OCI-LY1 (cell line): ENCODE measurements around the gene PER2.
"Not testable (repeated sequence)": the region's sequence is repeated elsewhere in the genome, so short reads cannot be mapped to it uniquely, and the experiment has no call there.

Source experiments
- H2AFZ ChIP-seq: fragments of 200-600 bp; sonication (generic), shearing (Covaris generic); 2 replicates; pipeline ENCODE4 v1.6.0; 2014; ENCODE audit warnings: antibody characterized with exemption, mild to moderate bottlenecking, low read length
- H3F3A ChIP-seq: fragments of 200-600 bp; sonication (generic), shearing (Covaris generic); 2 replicates; pipeline ENCODE4 v1.6.0; 2014; ENCODE audit warnings: mild to moderate bottlenecking, antibody characterized with exemption, low read length, moderate library complexity; ENCODE audit not compliant: insufficient read depth
- H3K27ac ChIP-seq: fragments of 200-600 bp; sonication (generic); 2 replicates; pipeline ENCODE4 v1.5.1; 2014; ENCODE audit warnings: low read length, mixed run types, mild to moderate bottlenecking, low read depth; ENCODE audit not compliant: poor library complexity, severe bottlenecking
- H3K27me3 ChIP-seq: fragments of 200-600 bp; sonication (generic); 2 replicates; pipeline ENCODE4 v1.6.0; 2014; ENCODE audit warnings: antibody characterized with exemption, mild to moderate bottlenecking, low read length, moderate library complexity; ENCODE audit not compliant: insufficient read depth
- H3K36me3 ChIP-seq: fragments of 200-600 bp; sonication (generic); 2 replicates; pipeline ENCODE4 v1.6.1; 2014; ENCODE audit warnings: mild to moderate bottlenecking, antibody characterized with exemption, low read length, moderate library complexity, mixed read lengths; ENCODE audit not compliant: insufficient read depth
- H3K4me1 ChIP-seq: fragments of 200-600 bp; sonication (generic); 2 replicates; pipeline ENCODE4 v1.5.1; 2014; ENCODE audit warnings: mild to moderate bottlenecking, low read length, moderate library complexity; ENCODE audit not compliant: insufficient read depth, severe bottlenecking
- H3K4me2 ChIP-seq: fragments of 200-600 bp; sonication (generic), shearing (Covaris generic); 2 replicates; pipeline ENCODE4 v1.6.1; 2014; ENCODE audit warnings: low read length
- H3K4me3 ChIP-seq: fragments of 200-600 bp; sonication (generic); 2 replicates; pipeline ENCODE4 v1.5.1; 2014; ENCODE audit warnings: low read length, low read depth, mild to moderate bottlenecking, mixed read lengths; ENCODE audit not compliant: poor library complexity, severe bottlenecking
- H3K79me2 ChIP-seq: fragments of 200-600 bp; shearing (Covaris generic); 2 replicates; pipeline ENCODE4 v1.6.1; 2016; ENCODE audit warnings: mixed run types, low read length, mixed read lengths; ENCODE audit not compliant: insufficient read depth
- H3K9ac ChIP-seq: fragments of 200-600 bp; sonication (generic), shearing (Covaris generic); 2 replicates; pipeline ENCODE4 v1.6.1; 2014; ENCODE audit warnings: mild to moderate bottlenecking, low read length, mixed read lengths
- H3K9me2 ChIP-seq: fragments of 200-600 bp; sonication (generic), shearing (Covaris generic); 2 replicates; pipeline ENCODE4 v1.6.1; 2014; ENCODE audit warnings: low read depth, mild to moderate bottlenecking, low read length, mixed read lengths
- H3K9me3 ChIP-seq: fragments of 200-600 bp; shearing (Covaris generic); 2 replicates; pipeline ENCODE4 v1.6.1; 2014; ENCODE audit warnings: low read length, mixed read lengths
- H4K20me1 ChIP-seq: fragments of 200-600 bp; sonication (generic), shearing (Covaris generic); 2 replicates; pipeline ENCODE4 v1.6.0; 2016; ENCODE audit warnings: mild to moderate bottlenecking, low read length; ENCODE audit not compliant: insufficient read depth
- CTCF ChIP-seq: fragments of 200-600 bp; sonication (generic), shearing (Covaris generic); IDR thresholded peaks from 2 replicates; pipeline ENCODE4 v1.5.1; 2017; ENCODE audit warnings: mild to moderate bottlenecking, antibody characterized with exemption, low read length, moderate library complexity, mixed read lengths
- EZH2 ChIP-seq: fragments of 200-600 bp; sonication (generic), shearing (Covaris generic); IDR thresholded peaks from 2 replicates; pipeline ENCODE4 v1.8.0; 2017; ENCODE audit warnings: borderline replicate concordance, mixed run types, mild to moderate bottlenecking, antibody characterized with exemption, low read length, moderate library complexity, mixed read lengths

Gene PER2

GRCh38 chr2:238336151-238336550 is 47.7 kb upstream of the PER2 start:
- Histone ChIP-seq H2AFZ (no peak overlapping the region), H3K36me3 (no peaks in the 10 kb centered on the region), H3K4me3 (no peak overlapping the region), H3K9me2 (no peaks in the 10 kb centered on the region), H3F3A (no peaks in the 10 kb centered on the region), H3K79me2 (no peaks in the 10 kb centered on the region), H3K4me2 (no peak overlapping the region), H3K27me3 (no peaks in the 10 kb centered on the region), H4K20me1 (no peaks in the 10 kb centered on the region), H3K9me3 (no peaks in the 10 kb centered on the region), H3K9ac (no peak overlapping the region), H3K27ac (no peak overlapping the region), H3K4me1 (peaks cover 13% of the 10 kb centered on the region)
- TF ChIP-seq EZH2 (no peak), CTCF (no peak)

GRCh38 chr2:238335591-238335990 is 47.2 kb upstream of the PER2 start:
- not testable (repeated sequence) for H3K9me2 ChIP-seq, H3K79me2 ChIP-seq, H3K27ac ChIP-seq, H3K4me3 ChIP-seq, H3K27me3 ChIP-seq, H3K9me3 ChIP-seq, H3F3A ChIP-seq, H4K20me1 ChIP-seq, H2AFZ ChIP-seq, H3K36me3 ChIP-seq, H3K9ac ChIP-seq, H3K4me2 ChIP-seq
- H3K4me1 ChIP-seq: peaks cover 13% of the 10 kb centered on the region

- H3K27me3 ChIP-seq: no peaks in the 10 kb centered on the region
- H3K36me3 ChIP-seq: no peaks in the 10 kb centered on the region
- no peak overlapping the region for H3K4me3 ChIP-seq
- no peaks in the 10 kb centered on the region for H3F3A ChIP-seq
- no peak overlapping the region for H3K4me2 ChIP-seq
- peaks cover 13% of the 10 kb centered on the region for H3K4me1 ChIP-seq
- H2AFZ ChIP-seq: no peak overlapping the region
- H3K9ac ChIP-seq: no peak overlapping the region
- H3K79me2 ChIP-seq: no peaks in the 10 kb centered on the region
- no peak overlapping the region for H3K27ac ChIP-seq
- H4K20me1 ChIP-seq: no peaks in the 10 kb centered on the region
- H3K9me3 ChIP-seq: no peaks in the 10 kb centered on the region
- TF ChIP-seq CTCF (no peak), EZH2 (no peak)
- no peaks in the 10 kb centered on the region for H3K9me2 ChIP-seq
Measured at GRCh38 chr2:238334885-238335284, 46.5 kb upstream of the PER2 start.

- no peaks in the 10 kb centered on the region for H3K9me2 ChIP-seq
- H3K4me1 ChIP-seq: peaks cover 10% of the 10 kb centered on the region
- no peak overlapping the region for H3K27ac ChIP-seq
- H3K27me3 ChIP-seq: no peaks in the 10 kb centered on the region
- H3F3A ChIP-seq: no peaks in the 10 kb centered on the region
- H3K4me3 ChIP-seq: no peak overlapping the region
- no peak overlapping the region for H2AFZ ChIP-seq
- no peak overlapping the region for H3K9ac ChIP-seq
- H3K79me2 ChIP-seq: no peaks in the 10 kb centered on the region
- H4K20me1 ChIP-seq: no peaks in the 10 kb centered on the region
- no peak overlapping the region for H3K4me2 ChIP-seq
- TF ChIP-seq EZH2 (no peak), CTCF (no peak)
- no peaks in the 10 kb centered on the region for H3K36me3 ChIP-seq
- no peaks in the 10 kb centered on the region for H3K9me3 ChIP-seq
Measured at GRCh38 chr2:238331916-238332315, 43.5 kb upstream of the PER2 start.
